HEK293T (cell line): ENCODE results near the gene GABRR3.
"Not testable (repeated sequence)": the region's sequence is repeated elsewhere in the genome, so short reads cannot be mapped to it uniquely, and the experiment has no call there.

ENCODE experiments used
- ARNT ChIP-seq: fragments of 450-650 bp; IDR thresholded peaks from 2 replicates; pipeline ENCODE4 v1.6.1; 2017; ENCODE audit warnings: mild to moderate bottlenecking
- BHLHE40 ChIP-seq: fragments of 450-650 bp; IDR thresholded peaks from 2 replicates; pipeline ENCODE4 v1.6.1; 2016; ENCODE audit warnings: mild to moderate bottlenecking, moderate library complexity, borderline replicate concordance
- CTBP1 ChIP-seq: fragments of 450-650 bp; IDR thresholded peaks from 2 replicates; pipeline ENCODE4 v1.6.1; 2016; ENCODE audit warnings: borderline replicate concordance
- ELF4 ChIP-seq: fragments of 450-650 bp; IDR thresholded peaks from 2 replicates; pipeline ENCODE4 v1.6.1; 2017; ENCODE audit warnings: antibody characterized with exemption
- NFRKB ChIP-seq: fragments of 450-650 bp; IDR thresholded peaks from 2 replicates; pipeline ENCODE4 v1.6.1; 2016; ENCODE audit warnings: mild to moderate bottlenecking, moderate library complexity
- SP1 ChIP-seq: fragments of 450-650 bp; IDR thresholded peaks from 2 replicates; pipeline ENCODE4 v1.6.1; 2017
- SUZ12 ChIP-seq: fragments of 450-650 bp; IDR thresholded peaks from 2 replicates; pipeline ENCODE4 v1.6.1; 2016; ENCODE audit warnings: mild to moderate bottlenecking
- TARDBP ChIP-seq: fragments of 450-650 bp; IDR thresholded peaks from 2 replicates; pipeline ENCODE4 v1.6.1; 2016
- ZNF384 ChIP-seq: fragments of 450-650 bp; IDR thresholded peaks from 2 replicates; pipeline ENCODE4 v1.6.1; 2016

- TF ChIP-seq CTBP1, BHLHE40, ELF4, NFRKB, TARDBP, SP1, ARNT, ZNF384, SUZ12: not testable (repeated sequence)
Measured at GRCh38 chr3:98010883-98011449, 24.1 kb downstream of the GABRR3 start.
